ENCODE measurements around the gene ABCA13. TPM values are rescaled to one million over a fixed set of nuclear protein-coding genes. Genes with fewer than 3 reads are reported as not detected.

ABCA13 gene
- total RNA-seq, 1 donor from 2014 or later, result 0.60 TPM

- Mint-ChIP-seq H3K9me3 (no peaks in the 10 kb centered on the region), H3K27me3 (no peaks in the 10 kb centered on the region), H3K4me3 (no peak overlapping the region), H3K36me3 (no peaks in the 10 kb centered on the region), H3K4me1 (ENCODE audit: unreplicated experiment) (no peaks in the 10 kb centered on the region), H3K27ac (no peak overlapping the region)
- no peak for TF ChIP-seq CTCF (conservative IDR thresholded peaks at IDR 0.05)
- no peak for DNase-seq (ENCODE audit: extremely low spot score, unreplicated experiment)
Measured at GRCh38 chr7:48317360-48317759, 146.1 kb downstream of the ABCA13 start.

- no peaks in the 10 kb centered on the region for H3K4me1 Mint-ChIP-seq (ENCODE audit: unreplicated experiment)
- no peaks in the 10 kb centered on the region for H3K27me3 Mint-ChIP-seq
- no peak for TF ChIP-seq CTCF (conservative IDR thresholded peaks at IDR 0.05)
- no peaks in the 10 kb centered on the region for H3K9me3 Mint-ChIP-seq
- H3K27ac Mint-ChIP-seq, result no peak overlapping the region
- no peak overlapping the region for H3K4me3 Mint-ChIP-seq
- H3K36me3 Mint-ChIP-seq, result no peaks in the 10 kb centered on the region
- no peak for DNase-seq (ENCODE audit: extremely low spot score, unreplicated experiment)
Measured at GRCh38 chr7:48321319-48322010, 150.2 kb downstream of the ABCA13 start.

- DNase-seq (ENCODE audit: extremely low spot score, unreplicated experiment), result no peak
- Mint-ChIP-seq H3K4me3 (no peak overlapping the region), H3K9me3 (no peaks in the 10 kb centered on the region), H3K4me1 (ENCODE audit: unreplicated experiment) (no peaks in the 10 kb centered on the region), H3K27ac (no peak overlapping the region), H3K36me3 (no peaks in the 10 kb centered on the region), H3K27me3 (no peaks in the 10 kb centered on the region)
- TF ChIP-seq CTCF (conservative IDR thresholded peaks at IDR 0.05), result peak; percentile 71
Measured at GRCh38 chr7:48337012-48337621, 165.9 kb downstream of the ABCA13 start.

- Mint-ChIP-seq H3K4me3 (no peak overlapping the region), H3K4me1 (ENCODE audit: unreplicated experiment) (no peaks in the 10 kb centered on the region)
- no peak for TF ChIP-seq CTCF (conservative IDR thresholded peaks at IDR 0.05)
Measured at GRCh38 chr7:48337781-48338180, 166.5 kb downstream of the ABCA13 start.

GRCh38 chr7:48347230-48347825 is 176.1 kb downstream of the ABCA13 start:
- Mint-ChIP-seq H3K27ac (no peak overlapping the region), H3K4me1 (ENCODE audit: unreplicated experiment) (no peaks in the 10 kb centered on the region), H3K27me3 (peaks cover 3% of the 10 kb centered on the region), H3K36me3 (no peaks in the 10 kb centered on the region), H3K4me3 (no peak overlapping the region), H3K9me3 (no peaks in the 10 kb centered on the region)
- no peak for TF ChIP-seq CTCF (conservative IDR thresholded peaks at IDR 0.05)
- DNase-seq (ENCODE audit: extremely low spot score, unreplicated experiment), result no peak

More at GRCh38 chr7:48337781-48338180, 166.5 kb downstream of the ABCA13 start:
- no peak for DNase-seq (ENCODE audit: extremely low spot score, unreplicated experiment)
- no peak overlapping the region for H3K27ac Mint-ChIP-seq
- no peaks in the 10 kb centered on the region for H3K9me3 Mint-ChIP-seq
- H3K27me3 Mint-ChIP-seq, result no peaks in the 10 kb centered on the region
- H3K36me3 Mint-ChIP-seq, result no peaks in the 10 kb centered on the region

Data from type B pancreatic cell (in vitro differentiated cells).